Measurements from ENCODE around the gene BLMH.

BLMH gene

DNA sequence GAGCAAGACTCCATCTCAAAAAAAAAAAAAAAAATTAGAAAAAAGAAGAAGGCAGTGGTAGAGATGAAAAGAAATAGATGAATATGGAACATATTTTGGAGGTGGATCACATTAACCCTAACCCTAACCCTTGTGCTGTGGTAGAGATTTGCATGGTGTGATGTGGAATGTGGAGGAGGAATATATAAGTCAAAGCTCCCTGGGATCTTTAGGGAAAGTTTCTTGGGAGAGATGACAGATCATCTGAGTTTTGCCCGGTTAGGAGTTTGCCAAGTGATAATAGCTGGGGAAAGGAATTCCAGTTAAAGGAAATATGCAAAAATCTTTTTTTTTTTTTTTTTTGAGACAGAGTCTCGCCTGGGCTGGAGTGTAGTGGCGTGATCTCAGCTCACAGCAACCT is 13.0 kb upstream of the BLMH start:
- no peak for DNase-seq

DNA sequence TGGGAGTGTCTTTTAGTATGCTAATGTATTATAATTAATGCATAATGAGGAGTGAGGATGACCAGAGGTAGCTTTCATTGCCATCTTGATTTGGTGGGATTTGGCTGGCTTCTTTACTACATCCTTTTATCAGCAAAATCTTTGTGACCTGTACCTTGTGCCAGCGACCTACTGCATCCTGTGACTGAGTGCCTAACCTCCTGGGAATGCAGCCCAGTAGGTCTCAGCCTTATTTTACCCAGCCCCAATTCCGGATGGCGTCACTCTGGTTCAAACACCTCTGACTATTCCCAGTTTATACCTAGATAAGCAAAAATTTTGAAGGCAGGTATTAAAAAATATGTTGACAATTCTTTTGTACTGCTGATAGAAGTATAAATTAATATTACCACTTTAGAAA is 10.5 kb upstream of the BLMH start:
- no peak for DNase-seq

DNA sequence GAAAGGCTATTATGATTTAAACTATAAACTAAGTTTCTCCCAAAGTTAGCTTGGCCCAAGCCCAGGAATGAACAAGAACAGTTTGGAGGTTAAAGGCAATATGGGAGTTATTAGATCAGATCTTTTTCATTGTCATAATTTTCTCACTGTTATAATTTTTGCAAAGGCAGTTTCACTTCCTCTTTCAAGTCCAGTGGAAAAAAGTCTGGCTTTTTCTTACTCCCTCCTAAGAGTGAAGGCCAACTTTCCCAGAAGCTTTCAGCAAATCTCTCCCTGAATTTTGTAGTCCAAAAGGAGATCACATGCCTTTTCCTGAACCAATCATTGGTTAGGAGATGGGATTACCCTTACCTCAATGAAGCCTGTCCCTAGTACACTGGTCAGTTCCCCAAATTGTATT is 9.1 kb upstream of the BLMH start:
- DNase-seq: no peak

DNA sequence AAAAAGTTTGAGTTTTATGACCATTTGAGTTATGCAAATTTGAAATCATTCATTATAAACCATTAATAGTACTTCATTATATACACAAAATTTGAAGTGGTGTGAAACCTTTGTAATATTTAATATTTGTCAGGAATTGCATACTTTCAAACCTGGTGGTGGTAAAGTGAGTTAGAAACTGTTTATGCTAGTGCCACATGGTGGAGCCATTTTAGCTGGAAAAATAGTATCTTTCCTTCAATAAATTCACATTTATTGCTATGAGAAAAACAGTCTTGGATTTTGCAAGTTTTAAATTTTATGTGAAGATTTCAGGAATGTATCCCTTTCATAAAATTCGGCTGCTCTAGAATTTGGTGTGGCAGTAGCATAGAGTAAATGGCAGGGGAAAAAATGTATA is 7.3 kb upstream of the BLMH start:
- no peak for DNase-seq

DNA sequence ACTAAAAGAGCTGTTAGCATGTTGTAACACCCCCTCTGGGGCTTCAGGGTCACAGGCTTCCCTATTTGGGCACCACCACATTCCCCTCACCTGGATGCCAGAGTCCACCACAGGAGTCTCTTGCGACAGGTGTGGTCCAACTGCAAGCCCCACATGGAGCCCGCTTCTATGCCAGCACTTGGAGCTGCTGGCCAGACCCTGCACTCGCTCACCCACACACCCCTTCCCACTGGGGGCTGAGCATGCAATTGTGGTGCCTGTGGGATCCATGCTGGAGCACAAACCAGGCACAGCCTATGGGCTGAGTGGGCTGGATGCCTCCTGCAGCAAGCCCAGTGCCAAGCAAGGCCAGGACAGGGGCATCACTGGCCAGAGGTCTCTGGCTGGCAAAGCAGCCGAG is 6.0 kb upstream of the BLMH start:
- no peak for DNase-seq

DNA sequence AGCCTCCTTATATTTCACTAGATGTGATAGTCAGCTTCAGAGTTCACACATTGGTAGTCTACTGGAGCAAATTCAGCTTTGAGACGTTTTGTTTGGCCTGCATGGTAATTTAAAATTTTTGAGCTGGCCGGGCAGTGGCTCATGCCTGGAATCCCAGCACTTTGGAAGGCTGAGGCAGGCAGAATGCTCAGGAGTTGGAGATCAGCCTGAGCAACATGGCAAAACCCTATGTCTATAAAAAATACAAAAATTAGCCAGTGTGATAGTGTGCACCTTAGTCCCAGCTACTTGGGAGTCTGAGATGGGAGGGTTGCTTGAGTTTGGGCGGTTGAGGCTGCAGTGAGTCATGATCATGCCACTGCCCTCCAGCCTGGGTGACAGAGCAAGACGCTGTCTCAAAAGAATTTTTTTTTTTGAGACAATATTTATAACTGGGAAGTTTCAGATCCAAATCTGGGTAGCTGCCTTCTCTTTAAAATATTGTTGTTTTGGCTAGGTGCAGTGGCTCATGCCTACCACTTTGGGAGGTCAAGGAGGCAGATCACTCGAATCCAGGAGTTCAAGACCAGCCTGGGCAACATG is 4.8 kb upstream of the BLMH start:
- DNase-seq: no peak

DNA sequence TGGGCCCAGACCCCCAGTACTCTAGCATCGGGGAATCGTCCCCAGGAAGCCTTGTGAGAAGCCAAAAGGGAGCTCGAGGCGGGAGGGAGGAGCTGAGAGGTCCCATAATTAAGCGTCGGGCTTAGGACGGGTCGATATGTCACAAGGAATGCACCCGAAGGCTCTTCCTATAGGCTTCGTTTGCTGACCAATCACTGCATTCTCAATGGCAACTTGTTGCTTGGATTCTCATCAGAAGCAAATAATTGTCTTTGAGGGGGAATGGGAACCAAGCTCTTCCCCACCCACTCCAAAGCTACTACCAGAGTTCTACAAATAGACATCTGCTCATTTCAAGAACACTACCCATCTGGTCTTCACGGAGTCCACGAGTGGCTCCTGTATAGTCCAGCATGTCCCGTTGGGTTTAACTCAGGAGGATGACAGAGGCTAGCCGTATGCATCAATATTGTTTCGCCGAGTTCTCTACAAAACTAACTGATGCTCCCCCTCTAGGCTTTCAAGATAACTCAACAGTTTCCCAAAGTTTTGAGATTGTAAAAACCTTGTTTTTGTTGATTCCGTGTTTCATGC is 628 bp upstream of the BLMH start:
- no peak for DNase-seq

DNA sequence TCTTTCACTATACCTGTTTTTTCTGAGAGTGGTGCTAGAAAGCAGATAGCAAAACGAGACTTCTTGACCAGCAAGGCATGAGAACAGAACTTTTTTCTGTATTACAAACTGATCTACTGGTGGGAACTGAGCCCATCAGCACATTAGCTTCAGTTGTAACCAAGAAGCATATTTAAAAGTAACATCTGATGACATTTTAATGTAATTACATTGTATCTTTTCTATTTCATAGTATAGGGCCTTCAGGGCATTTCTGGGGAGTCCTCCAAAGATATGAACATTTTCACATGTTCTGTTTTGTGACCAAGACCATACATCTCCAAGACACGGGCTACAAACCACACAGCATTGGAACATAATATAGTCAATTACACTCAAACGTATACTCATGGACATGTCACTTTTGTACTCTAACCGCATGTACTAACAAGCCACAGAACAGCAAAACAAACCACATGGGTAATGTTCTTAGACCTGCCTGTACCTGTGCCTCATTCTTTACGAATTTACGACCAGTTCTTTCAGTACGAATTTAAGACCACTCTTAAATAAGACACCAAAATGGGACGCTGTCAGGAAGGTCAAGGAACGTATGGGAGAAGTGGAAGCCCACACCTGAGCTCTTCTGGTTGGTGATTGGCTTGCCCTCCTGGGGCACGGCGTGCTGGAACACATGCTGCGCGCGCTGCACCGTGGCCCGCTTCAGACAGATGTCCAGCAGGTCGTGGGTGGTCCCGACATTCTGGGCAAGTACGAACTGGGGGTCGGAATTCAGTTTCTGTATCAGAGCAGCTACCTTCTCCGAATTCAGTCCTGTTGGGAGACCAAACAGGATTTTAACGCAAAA is 825 bp downstream of the BLMH start:
- no peak for DNase-seq

DNA sequence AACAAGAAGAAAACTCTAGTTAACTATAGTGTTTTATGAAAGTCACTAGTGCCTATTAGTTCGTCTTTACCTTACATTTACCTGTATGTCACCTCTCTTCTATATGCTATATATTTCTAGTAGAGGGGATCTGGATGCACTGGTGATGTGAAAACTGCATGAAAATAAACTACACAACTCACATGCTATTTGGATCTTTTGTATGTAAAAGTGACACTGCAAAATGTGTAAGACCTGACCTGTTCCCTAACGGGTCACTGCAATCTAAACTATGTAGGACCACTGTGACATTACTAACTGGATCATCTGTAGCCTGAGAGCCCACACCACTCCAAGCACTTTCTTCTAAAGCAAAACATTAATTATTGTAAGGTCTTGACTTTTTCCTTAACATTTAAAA is 1.7 kb downstream of the BLMH start:
- DNase-seq: no peak

DNA sequence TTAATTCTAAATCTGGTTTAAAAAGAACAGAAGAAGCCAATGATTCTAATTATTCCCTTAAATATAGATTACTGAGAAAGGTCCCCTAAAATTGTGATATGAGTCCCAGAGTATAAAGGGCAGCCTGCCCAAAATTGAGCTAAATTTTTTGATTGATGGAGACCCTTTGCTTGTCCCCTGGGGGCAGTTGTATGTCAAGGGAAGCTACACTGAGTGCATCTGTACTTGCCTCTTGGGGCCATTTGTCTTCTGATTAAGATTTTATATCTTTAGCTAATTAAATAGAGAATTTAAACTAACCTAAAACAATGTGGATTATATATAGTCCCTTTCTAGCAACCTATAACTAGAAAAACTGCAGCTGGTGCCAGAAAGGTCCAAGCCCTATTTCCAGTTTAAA is 12.6 kb downstream of the BLMH start:
- no peak for DNase-seq

DNA sequence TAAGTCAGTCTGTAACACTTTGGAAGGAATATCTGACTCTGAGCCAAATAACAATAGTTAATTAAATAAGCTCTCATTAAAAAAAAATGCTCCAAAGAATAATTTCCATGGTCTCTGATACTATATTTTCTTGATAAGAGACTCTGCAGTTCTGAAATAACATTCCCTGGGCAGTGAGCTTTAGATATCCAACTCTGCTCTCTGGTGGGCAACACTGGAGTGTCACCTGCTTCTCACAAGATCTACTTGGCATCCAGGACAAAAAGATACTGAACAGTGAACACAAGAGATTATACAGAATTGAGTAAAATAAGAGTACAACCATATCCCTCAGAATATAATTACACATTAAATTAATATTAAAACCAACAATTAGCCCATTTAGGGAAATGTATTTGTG is 13.7 kb downstream of the BLMH start:
- peak; percentile 13 for DNase-seq

DNA sequence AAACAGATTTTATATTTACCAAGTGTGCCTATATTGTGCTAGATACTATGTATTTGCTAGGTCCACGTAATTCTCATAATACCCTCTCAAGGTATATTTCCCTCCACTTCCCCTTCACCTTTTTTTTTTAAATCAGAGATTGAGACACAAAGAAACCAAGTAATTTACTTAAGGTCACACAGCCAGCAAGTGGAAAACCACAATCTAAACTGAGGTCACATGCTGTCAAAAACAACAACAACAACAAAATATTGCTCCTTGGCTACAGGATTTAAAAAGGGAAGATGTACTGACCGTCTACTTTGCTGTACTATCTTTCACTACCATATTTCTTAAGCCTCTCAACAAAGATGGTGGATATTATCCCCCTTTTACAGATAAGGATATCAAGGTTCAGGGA is 15.8 kb downstream of the BLMH start:
- no peak for DNase-seq

DNA sequence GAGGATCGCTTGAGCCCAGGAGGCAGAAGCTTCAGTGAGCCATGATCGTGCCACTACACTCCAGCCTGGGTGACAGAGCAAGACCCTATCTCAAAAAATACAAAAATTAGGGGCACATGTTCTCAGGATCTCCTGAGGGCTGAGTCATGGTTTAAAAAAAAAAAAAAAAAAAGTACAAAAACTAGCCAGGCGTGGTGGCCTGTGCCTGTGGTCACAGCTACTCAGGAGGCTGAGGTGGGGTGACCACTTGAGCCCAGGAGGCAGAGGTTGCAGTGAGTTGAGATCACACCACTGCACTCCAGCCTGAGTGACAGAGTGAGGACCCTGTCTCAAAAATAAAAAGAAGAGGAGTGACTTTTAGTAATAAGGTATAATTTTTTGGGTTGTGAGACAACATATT is 16.9 kb downstream of the BLMH start:
- no peak for DNase-seq

DNA sequence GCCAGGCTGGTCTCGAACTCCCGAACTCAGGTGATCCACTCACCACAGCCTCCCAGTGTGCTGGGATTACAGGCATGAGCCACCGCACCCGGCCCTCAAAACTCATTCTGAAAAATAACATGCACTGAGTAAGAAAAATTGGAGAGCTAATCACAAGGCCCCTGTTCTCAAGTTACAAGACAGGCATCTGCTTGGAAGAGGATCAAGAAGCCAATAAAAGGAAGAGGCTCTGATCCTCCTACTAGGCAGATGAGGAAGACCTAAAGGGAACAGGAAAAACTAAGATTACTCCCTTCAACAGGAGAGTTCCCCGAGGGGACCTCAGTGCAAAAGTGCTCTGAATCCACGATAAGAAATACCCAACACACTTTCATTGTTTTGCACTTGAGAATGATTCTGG is 18.4 kb downstream of the BLMH start:
- no peak for DNase-seq

DNA sequence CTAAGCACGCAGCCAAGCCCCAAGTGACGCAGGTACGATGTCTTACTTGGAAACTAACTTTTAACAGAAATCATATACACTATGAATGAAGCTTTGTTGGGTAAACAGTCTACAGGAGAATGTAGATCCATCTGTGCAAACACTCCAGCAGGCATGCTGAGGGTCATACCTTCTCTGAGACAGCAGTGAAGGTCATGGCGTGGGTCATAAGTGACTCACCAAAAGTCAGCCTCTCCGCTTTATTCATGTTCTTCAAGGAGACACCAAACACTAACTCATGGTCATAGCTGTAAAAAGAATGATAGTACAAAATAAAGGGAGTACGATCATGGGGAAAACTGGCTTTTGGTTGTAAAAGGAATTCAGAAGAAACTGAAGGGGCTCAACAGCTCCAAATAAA is 20.6 kb downstream of the BLMH start:
- DNase-seq: no peak

DNA sequence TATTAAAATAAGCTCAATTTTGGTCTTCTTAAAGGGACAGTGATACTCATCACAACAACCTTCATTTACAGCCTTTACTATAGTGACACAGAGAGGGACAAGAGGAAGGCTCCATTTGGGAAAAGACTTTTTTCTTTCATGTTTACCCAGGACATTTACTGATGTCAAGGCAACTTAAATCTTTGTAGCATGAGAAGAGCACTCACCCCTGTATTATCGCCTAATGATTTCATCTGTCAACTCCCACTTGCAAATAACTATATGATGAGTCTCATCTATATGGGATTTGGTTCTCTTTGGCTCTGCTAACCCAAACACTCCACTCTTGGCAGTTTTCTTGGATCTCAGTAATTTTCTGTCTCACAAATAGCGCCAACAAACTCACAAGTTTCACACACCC is 24.1 kb downstream of the BLMH start:
- no peak for DNase-seq

DNA sequence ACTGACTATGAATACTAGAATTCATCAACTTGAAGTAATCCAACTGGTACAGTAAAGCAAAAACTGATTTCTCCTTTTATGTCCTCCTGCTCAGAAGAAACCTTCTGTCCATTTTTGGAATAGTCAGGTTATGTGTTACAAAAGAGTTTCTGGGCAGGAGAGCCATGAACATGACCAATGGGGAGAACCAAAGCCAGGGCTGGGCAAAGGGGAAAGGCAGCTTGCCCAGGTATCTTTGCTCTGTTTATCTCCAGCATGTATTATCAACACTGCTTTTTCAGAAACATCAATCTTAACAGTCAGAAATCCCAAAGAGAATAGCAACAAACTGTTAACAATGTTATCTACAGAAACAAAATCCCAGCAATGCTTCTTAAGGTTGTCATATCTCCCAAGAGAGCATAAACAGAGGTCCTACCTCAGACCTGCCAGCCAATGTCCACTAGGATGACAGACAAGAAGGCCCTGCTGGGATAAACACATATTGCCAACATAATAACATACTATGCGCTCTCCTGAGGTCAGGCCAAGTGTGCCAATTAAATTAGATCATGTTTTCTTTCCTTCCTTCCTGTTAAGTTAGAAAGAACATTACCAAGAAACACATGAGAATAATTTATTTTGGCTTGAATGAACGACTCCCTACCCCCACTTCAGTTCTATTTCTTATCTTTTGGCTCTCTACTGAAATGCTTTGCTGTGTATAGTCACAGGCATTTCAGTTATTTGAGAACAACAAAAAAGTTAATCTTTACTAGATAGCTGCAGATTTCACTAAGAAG is 28.0 kb downstream of the BLMH start:
- no peak for DNase-seq

DNA sequence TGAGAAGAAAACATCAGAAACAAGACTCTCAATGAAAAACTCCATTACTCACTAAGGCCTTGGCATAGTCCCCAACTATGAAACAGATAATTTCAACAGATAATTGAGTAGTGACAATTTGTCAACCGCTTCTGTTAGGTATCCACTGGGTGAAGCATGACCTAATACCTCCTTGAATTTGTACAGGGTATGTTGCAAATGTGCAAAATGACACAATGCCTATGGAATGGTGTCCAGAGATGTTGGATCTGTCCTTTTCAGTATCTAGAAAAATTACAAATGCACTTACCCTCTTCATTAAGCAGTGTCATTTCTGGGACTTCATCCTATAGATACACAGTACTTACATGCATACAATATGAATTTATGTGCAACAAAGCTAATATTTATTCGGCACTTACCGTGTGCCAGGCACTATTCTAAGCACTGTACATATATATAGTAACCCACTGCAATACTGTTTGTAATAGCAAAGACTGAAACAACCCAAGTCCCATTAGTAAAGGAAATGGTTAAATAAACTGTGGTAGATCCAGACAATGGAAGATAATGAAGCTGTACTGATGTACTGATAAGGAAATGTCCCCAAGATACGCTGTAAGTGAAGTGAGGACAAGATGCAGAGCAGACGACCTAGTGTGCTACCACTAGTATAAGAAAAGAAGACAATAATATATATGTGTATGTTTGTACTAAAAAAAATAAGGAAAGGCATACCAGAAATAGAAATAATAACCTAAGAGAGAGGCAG is 34.8 kb downstream of the BLMH start:
- no peak for DNase-seq

DNA sequence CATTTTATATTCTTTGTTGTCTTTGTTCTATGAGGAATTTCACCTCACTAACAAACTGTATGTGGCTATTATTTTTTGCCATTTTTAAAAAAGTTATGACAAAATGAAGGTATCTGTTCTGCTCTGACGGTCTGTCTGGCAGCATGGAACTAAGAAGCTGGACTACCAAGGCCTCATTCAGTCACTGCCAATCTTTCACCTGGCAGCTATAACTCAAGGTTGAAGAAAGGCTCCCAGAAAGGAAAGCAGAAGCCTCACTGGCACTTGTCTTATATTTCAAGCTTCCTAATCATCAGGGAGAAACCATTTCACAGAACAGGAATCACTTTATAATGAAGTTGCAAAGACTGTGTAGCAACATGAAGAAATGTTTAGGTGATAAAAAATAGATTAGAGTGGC is 37.6 kb downstream of the BLMH start:
- no peak for DNase-seq

DNA sequence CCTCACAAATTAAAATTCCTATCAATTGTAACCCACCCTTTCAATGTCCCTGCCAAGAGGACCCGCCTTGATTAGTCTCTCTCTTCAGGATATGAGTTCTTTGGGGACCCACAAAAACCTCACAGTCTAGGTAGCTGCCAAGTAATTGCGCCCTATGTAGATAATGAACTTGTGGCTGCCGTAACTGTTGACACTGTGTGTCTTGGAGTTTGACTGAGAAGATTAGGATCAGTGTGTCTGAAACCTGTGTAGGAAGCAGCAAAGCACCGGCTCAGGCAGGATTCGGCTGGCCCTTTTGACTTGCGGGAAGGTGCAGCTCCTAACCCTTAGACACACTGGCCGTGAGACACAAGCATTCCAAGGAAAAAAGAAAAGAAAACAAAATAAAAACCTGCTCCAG is 38.4 kb downstream of the BLMH start:
- DNase-seq: no peak

DNA sequence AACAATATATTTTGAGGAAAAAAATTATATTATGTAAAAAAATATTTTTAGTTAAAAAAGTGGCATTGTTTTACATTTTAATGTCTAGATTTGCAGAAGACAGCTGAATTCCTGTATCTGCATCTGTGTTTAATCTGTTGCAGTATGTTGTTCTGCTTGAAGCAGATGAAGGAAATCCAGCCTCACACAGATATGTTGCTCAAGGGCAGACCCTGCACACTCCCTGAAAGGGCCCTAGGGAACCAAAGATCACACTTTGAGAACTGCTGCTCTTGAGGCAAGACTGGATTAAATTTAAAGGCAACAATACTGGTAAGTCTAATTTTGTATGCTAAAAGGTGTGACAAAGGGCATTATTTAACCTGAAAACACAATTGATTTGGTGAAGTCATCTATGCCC is 39.8 kb downstream of the BLMH start:
- DNase-seq: no peak

DNA sequence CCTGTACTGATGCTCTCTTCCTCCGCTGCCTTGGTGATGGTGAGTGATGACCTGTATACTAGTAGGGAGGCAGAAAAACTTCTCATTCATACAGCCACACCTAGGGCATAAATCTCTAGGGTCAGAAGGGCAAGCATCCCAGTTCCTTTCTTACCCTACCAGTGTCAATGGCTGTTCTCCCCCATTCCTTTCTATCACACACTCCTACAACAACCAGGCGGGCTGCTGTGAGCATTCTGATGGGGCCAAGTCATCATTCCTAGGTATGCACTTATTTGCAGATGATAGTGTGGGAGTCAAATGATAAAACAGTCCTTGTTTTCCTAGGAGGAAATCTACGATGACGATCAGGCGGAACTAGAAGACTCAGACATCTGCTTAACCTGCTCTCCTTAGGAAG is 42.3 kb downstream of the BLMH start:
- no peak for DNase-seq

DNA sequence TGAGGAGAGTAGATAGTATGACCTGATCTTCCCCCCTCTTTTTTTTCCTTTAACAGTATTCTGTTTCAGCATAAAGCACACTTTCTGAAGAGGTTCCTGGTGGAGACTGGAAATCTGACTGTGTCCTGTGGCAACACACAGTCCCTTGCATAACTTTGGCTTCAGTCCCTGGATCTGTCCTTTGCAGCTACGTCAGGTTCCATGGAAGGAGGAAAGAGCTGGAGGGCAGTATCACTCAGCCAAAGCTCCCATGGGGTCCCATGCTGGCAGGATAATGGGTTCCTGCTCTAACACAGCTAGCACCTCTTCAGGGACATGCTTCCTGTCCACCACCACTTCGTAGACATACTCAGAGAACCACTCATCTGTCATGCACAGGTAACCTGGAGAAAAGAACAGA is 43.0 kb downstream of the BLMH start:
- DNase-seq: no peak

All from NCI-H2107 (cell line).